Body of pancreas (tissue), 4 donors: ENCODE measurements around the gene RTL5. TPM values are rescaled to one million over a fixed set of nuclear protein-coding genes. Genes with fewer than 3 reads are reported as not detected.

Experiments used
- ATAC-seq: fragments of 150-250 bp; one replicate; pipeline ENCODE4 v1.9.1; 2016
- DNase-seq, 4 donors: peaks; one replicate each; pipeline ENCODE4 v3.0.0-alpha.2; 2019
- H3K27ac ChIP-seq, 4 donors: fragments of 200-600 bp; sonication (generic); 1 replicate in 3 of 4; 2 replicates in 1 of 4; pipeline versions ENCODE4 v1.5.1 to v1.6.1; 2016 to 2019; ENCODE audit warnings: mild to moderate bottlenecking in 1 of 4, mixed read lengths in 1 of 4, moderate library complexity in 1 of 4
- H3K27me3 ChIP-seq, 2 donors: fragments of 200-600 bp; sonication (generic); one replicate each; pipeline ENCODE4 v1.6.0; 2016; ENCODE audit warnings: mild to moderate bottlenecking in 1 of 2
- H3K36me3 ChIP-seq, 2 donors: fragments of 200-600 bp; sonication (generic); replicated peaks in 1 of 2; 2 replicates each; pipeline ENCODE4 v1.5.1; 2016; ENCODE audit warnings: low read depth in 2 of 2; ENCODE audit not compliant: insufficient read depth in 1 of 2
- H3K4me1 ChIP-seq: fragments of 200-600 bp; sonication (generic); one replicate; pipeline ENCODE4 v1.6.0; 2016
- H3K4me3 ChIP-seq, 2 donors: fragments of 200-600 bp; sonication (generic); 1 replicate in 1 of 2; 2 replicates in 1 of 2; pipeline ENCODE4 v1.5.1; 2016 to 2019
- H3K9me3 ChIP-seq, 3 donors: fragments of 200-600 bp; sonication (generic); 1 replicate in 2 of 3; 2 replicates in 1 of 3; pipeline ENCODE4 v1.5.1; 2016
- POLR2A ChIP-seq, 3 donors: fragments of 450-650 bp; IDR thresholded peaks; one replicate each; pipeline ENCODE4 v1.6.1; 2016; ENCODE audit warnings: antibody characterized with exemption in 3 of 3, mild to moderate bottlenecking in 2 of 3
- WGBS, 2 donors: methylation state at CpG; one replicate each; pipeline ENCODE4 v1.1.5; 2017; 5-methylcytosine and 5-hydroxymethylcytosine counted together
- intact Hi-C: fragments of 100-400 bp; cut with DNase I; formaldehyde crosslinking; loops from one replicate; pipeline ENCODE4 v1.15.1; 2023
- total RNA-seq, 2 donors: library from RNA; depleted of rRNA; stranded (reverse); fragments of >200 nt; gene quantifications; one replicate each; pipeline ENCODE4 v1.1.0, GENCODE V29; 2016
- TF ChIP-seq, protein P1 (sequence below), 7 experiments: fragments of 450-650 bp in 4 of 7; fragments of 200-600 bp in 3 of 7; sonication (generic) in 3 of 7; IDR thresholded peaks; one replicate each; pipeline ENCODE4 v1.5.1; 2016 to 2019; ENCODE audit warnings: antibody characterized with exemption in 7 of 7

RTL5 gene
- total RNA-seq, 2 donors from 2014 or later = 1.6 to 2.3 TPM

DNA sequence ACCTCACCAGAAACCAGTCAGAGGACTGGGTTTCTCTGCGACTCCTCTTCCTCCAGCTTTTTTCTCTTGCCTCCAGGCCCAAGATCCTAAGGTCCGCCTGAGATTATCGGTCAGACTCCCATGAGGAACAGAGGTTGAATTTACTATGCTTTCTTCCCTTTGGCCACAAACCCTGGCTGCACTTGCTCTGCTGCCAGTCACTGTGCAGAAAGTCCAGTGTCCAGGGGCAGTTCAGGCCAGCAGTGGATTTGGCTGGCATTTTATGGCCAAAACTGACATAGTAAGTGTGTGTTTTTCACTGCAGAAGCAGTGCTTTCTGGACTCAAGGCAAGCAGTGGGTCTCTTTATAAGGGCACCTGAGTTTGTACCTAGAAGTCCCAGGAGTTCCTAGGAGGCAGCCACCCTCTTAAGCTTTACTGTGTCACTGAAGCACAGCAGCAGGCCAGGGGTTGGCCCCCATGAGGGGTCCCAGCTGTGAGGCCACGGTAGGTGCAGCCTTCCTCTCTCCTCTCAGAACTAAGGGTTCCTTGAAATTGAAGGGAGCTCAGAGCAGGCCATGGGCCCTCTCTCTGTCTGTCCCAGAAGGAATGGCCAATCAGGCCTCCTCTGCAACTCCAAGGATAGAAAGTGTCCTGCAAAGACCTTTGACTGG is 3.4 kb downstream of the RTL5 start:
- ATAC-seq (no peak), DNase-seq (no peak)
- Histone ChIP-seq H3K9me3 (no peaks in the 10 kb centered on the region), H3K4me3 (no peak overlapping the region), H3K4me1 (no peaks in the 10 kb centered on the region), H3K27me3 (no peaks in the 10 kb centered on the region), H3K36me3 (no peaks in the 10 kb centered on the region), H3K27ac (no peak overlapping the region)
- WGBS, 2 donors = 71 to 73% methylated on average over 2 to 4 of the region's 4 CpGs
- TF ChIP-seq POLR2A (IDR thresholded peaks at IDR 0.05) = no peak
- TF ChIP-seq, protein P1, sequence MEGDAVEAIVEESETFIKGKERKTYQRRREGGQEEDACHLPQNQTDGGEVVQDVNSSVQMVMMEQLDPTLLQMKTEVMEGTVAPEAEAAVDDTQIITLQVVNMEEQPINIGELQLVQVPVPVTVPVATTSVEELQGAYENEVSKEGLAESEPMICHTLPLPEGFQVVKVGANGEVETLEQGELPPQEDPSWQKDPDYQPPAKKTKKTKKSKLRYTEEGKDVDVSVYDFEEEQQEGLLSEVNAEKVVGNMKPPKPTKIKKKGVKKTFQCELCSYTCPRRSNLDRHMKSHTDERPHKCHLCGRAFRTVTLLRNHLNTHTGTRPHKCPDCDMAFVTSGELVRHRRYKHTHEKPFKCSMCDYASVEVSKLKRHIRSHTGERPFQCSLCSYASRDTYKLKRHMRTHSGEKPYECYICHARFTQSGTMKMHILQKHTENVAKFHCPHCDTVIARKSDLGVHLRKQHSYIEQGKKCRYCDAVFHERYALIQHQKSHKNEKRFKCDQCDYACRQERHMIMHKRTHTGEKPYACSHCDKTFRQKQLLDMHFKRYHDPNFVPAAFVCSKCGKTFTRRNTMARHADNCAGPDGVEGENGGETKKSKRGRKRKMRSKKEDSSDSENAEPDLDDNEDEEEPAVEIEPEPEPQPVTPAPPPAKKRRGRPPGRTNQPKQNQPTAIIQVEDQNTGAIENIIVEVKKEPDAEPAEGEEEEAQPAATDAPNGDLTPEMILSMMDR (IDR thresholded peaks at IDR 0.05) = no peak
- intact Hi-C loops = no loop called here

GRCh38 chrX:72127332-72127731 is 4.4 kb downstream of the RTL5 start:
- intact Hi-C loops = no loop called here
- DNase-seq (no peak), ATAC-seq (no peak)
- TF ChIP-seq POLR2A (IDR thresholded peaks at IDR 0.05) = no peak
- TF ChIP-seq, protein P1 (IDR thresholded peaks at IDR 0.05) = no peak
- no peaks in the 10 kb centered on the region for H3K27me3 ChIP-seq
- no peak overlapping the region for H3K4me3 ChIP-seq
- no peak overlapping the region for H3K27ac ChIP-seq
- H3K36me3 ChIP-seq = no peaks in the 10 kb centered on the region
- no peaks in the 10 kb centered on the region for H3K4me1 ChIP-seq
- 49 to 70% methylated on average over 2 to 3 of the region's 3 CpGs for WGBS, 2 donors
- H3K9me3 ChIP-seq = no peaks in the 10 kb centered on the region

DNA sequence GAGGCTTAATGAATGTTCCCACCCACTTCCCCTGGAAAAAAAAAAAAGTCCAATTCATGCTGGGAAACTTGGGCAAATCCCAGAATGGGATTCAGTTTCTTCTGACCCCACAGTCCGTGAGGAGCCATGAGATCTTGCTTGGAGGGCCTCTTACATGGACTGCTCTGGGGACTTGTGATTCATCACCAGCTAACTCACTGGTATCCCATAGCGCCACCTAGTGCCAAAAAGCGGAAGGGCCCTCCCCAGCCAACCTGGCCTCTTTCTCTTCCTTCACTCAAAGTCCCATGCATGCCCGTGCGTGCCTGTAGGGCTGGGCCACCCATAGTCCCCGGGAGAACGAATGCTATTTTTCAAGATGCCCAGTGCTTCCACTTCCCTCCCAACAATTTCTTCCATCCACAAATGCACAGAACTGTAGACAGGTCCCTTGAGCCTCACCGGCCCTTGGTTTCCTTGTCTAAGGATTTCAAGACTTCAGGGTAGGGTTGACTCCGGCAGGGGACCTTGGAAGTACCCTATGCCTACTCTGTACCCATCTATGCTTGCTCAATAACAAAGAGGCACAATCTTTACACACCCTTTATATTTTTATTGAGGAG is 5.1 kb downstream of the RTL5 start:
- 22% methylated on average over 3 to 7 of the region's 9 CpGs for WGBS, 2 donors
- TF ChIP-seq, protein P1 (IDR thresholded peaks at IDR 0.05) = peak; percentile 59 to 84 (median 72)
- TF ChIP-seq POLR2A (IDR thresholded peaks at IDR 0.05) = no peak
- H3K4me1 ChIP-seq = no peaks in the 10 kb centered on the region
- H3K36me3 ChIP-seq = no peaks in the 10 kb centered on the region
- DNase-seq (peak; percentile 78 to 87 (median 82)), ATAC-seq (peak; percentile 79)
- intact Hi-C loops = no loop called here
- no peak overlapping the region for H3K27ac ChIP-seq
- H3K9me3 ChIP-seq = no peaks in the 10 kb centered on the region
- no peaks in the 10 kb centered on the region for H3K27me3 ChIP-seq
- no peak overlapping the region for H3K4me3 ChIP-seq

DNA sequence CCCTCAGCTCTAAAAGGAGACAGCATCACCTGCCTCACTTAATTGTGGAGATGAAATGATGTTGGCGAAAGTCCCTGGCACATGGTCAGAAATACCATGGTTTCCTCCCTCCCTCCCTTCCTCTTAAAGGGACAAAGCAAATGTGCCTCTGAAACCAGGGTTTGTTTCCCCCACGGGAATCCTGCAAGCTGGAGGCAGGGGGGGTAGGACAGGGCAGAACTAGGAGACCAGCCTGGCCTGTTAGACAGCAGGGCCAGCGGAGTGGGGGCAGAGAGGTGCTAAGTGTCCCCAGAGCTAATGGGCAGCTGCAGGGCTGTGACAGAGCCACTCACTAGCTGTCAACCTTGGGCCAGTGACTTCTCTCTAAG is 5.7 kb downstream of the RTL5 start:
- Histone ChIP-seq H3K36me3 (no peaks in the 10 kb centered on the region), H3K4me3 (no peak overlapping the region), H3K9me3 (no peaks in the 10 kb centered on the region), H3K27me3 (no peaks in the 10 kb centered on the region), H3K4me1 (no peaks in the 10 kb centered on the region), H3K27ac (no peak overlapping the region)
- ATAC-seq = no peak
- DNase-seq = no peak
- WGBS, 2 donors = 9 to 14% methylated on average over 1 to 2 of the region's 3 CpGs
- TF ChIP-seq POLR2A (IDR thresholded peaks at IDR 0.05) = no peak
- TF ChIP-seq, protein P1 (IDR thresholded peaks at IDR 0.05) = no peak
- intact Hi-C loops = no loop called here
